GM21576 (cell line): ENCODE measurements around the gene TGFBR3.
"Not testable (repeated sequence)": the region's sequence is repeated elsewhere in the genome, so short reads cannot be mapped to it uniquely, and the experiment has no call there.

Source experiments
- ATAC-seq: cut with Tn5 transposase; IDR thresholded peaks from one replicate; pipeline ENCODE4 v1.9.1; 2021; ENCODE audit warnings: mild to moderate bottlenecking, moderate library complexity; ENCODE audit not compliant: unreplicated experiment

Gene TGFBR3

GRCh38 chr1:91851130-91852010, 34.6 kb downstream of the TGFBR3 start:
- ATAC-seq = no peak

- ATAC-seq = no peak
Measured at GRCh38 chr1:91850708-91851107, 35.2 kb downstream of the TGFBR3 start.

GRCh38 chr1:91847851-91848250, 38.1 kb downstream of the TGFBR3 start:
- no peak for ATAC-seq

- ATAC-seq = no peak
Measured at GRCh38 chr1:91846639-91847013, 39.3 kb downstream of the TGFBR3 start.

- no peak for ATAC-seq
Measured at GRCh38 chr1:91846007-91846638, 39.8 kb downstream of the TGFBR3 start.

GRCh38 chr1:91844862-91845528, 41.0 kb downstream of the TGFBR3 start:
- ATAC-seq = no peak

- ATAC-seq = no peak
Measured at GRCh38 chr1:91843843-91844242, 42.1 kb downstream of the TGFBR3 start.

GRCh38 chr1:91842563-91842962, 43.4 kb downstream of the TGFBR3 start:
- ATAC-seq = no peak

GRCh38 chr1:91842056-91842455, 43.9 kb downstream of the TGFBR3 start:
- no peak for ATAC-seq

GRCh38 chr1:91840276-91840675, 45.7 kb downstream of the TGFBR3 start:
- not testable (repeated sequence) for ATAC-seq

- no peak for ATAC-seq
Measured at GRCh38 chr1:91836331-91837040, 49.5 kb downstream of the TGFBR3 start.

- no peak for ATAC-seq
Measured at GRCh38 chr1:91835087-91835521, 50.8 kb downstream of the TGFBR3 start.

- not testable (repeated sequence) for ATAC-seq
Measured at GRCh38 chr1:91834549-91834948, 51.4 kb downstream of the TGFBR3 start.

GRCh38 chr1:91833946-91834345, 52.0 kb downstream of the TGFBR3 start:
- no peak for ATAC-seq

- no peak for ATAC-seq
Measured at GRCh38 chr1:91831132-91831930, 54.6 kb downstream of the TGFBR3 start.

- ATAC-seq = no peak
Measured at GRCh38 chr1:91830242-91831131, 55.5 kb downstream of the TGFBR3 start.

GRCh38 chr1:91829293-91830153, 56.4 kb downstream of the TGFBR3 start:
- ATAC-seq = no peak

- no peak for ATAC-seq
Measured at GRCh38 chr1:91828583-91829281, 57.2 kb downstream of the TGFBR3 start.
